Measurements from ENCODE around the gene R3HDM1.

DNA sequence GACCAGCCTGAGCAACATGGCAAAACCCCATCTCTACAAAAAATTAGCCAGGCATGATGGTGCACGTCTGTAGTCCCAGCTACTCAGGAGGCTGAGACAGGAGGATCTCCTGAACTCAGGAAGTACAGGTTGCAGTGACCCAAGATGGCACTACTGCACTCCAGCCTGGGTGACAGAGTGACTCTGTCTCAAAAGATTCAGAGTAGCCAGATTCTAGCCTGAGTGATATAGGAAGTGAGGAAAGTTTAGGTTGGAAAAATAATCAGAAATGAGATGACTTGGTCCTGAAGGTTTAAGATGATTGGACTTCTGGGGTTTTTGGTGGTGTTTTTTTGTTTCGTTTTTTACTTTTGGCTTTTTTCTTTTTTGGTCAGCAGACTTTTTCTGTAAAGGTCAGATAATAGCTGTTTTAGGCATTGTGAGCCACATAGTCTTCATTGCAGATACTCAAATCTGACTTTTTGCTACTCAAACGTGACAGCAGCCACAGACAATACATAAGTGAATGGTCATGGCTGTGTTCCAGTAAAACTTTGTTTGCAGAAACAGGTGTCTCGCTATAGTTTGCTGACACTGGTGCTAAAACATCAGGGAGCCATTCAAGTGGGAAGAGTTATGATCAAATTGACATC is 106.3 kb downstream of the R3HDM1 start:
- TF ChIP-seq, protein P1, sequence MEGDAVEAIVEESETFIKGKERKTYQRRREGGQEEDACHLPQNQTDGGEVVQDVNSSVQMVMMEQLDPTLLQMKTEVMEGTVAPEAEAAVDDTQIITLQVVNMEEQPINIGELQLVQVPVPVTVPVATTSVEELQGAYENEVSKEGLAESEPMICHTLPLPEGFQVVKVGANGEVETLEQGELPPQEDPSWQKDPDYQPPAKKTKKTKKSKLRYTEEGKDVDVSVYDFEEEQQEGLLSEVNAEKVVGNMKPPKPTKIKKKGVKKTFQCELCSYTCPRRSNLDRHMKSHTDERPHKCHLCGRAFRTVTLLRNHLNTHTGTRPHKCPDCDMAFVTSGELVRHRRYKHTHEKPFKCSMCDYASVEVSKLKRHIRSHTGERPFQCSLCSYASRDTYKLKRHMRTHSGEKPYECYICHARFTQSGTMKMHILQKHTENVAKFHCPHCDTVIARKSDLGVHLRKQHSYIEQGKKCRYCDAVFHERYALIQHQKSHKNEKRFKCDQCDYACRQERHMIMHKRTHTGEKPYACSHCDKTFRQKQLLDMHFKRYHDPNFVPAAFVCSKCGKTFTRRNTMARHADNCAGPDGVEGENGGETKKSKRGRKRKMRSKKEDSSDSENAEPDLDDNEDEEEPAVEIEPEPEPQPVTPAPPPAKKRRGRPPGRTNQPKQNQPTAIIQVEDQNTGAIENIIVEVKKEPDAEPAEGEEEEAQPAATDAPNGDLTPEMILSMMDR (IDR thresholded peaks at IDR 0.05): no peak
- TF ChIP-seq POLR2AphosphoS5 (IDR thresholded peaks at IDR 0.05; ENCODE audit: insufficient read depth in 1 of 2, low read depth in 1 of 2) (no peak), POLR2A (IDR thresholded peaks at IDR 0.05) (no peak)

Data from vagina (tissue), 2 donors.